HG03521 (cell line): ENCODE measurements around the gene PEF1.
"Not testable (repeated sequence)": the region's sequence is repeated elsewhere in the genome, so short reads cannot be mapped to it uniquely, and the experiment has no call there.

Source experiments
- ATAC-seq: cut with Tn5 transposase; IDR thresholded peaks from one replicate; pipeline ENCODE4 v1.9.1; 2021; ENCODE audit warnings: mild to moderate bottlenecking, moderate library complexity; ENCODE audit not compliant: unreplicated experiment

Gene PEF1

GRCh38 chr1:31615939-31616338 is 28.7 kb downstream of the PEF1 start:
- ATAC-seq, result no peak

- ATAC-seq, result no peak
Measured at GRCh38 chr1:31615414-31615813, 29.3 kb downstream of the PEF1 start.

- no peak for ATAC-seq
Measured at GRCh38 chr1:31614414-31615005, 30.2 kb downstream of the PEF1 start.

- ATAC-seq, result no peak
Measured at GRCh38 chr1:31609514-31610118, 35.1 kb downstream of the PEF1 start.

GRCh38 chr1:31607360-31607759 is 37.3 kb downstream of the PEF1 start:
- ATAC-seq, result no peak

GRCh38 chr1:31605908-31606427 is 38.7 kb downstream of the PEF1 start:
- peak; percentile 92 for ATAC-seq

GRCh38 chr1:31602081-31602480 is 42.6 kb downstream of the PEF1 start:
- ATAC-seq, result no peak

GRCh38 chr1:31600641-31601040 is 44.0 kb downstream of the PEF1 start:
- ATAC-seq, result no peak

GRCh38 chr1:31598980-31599379 is 45.7 kb downstream of the PEF1 start:
- no peak for ATAC-seq

- no peak for ATAC-seq
Measured at GRCh38 chr1:31596737-31597097, 48.0 kb downstream of the PEF1 start.

GRCh38 chr1:31595836-31596736 is 48.6 kb downstream of the PEF1 start:
- ATAC-seq, result no peak

- ATAC-seq, result no peak
Measured at GRCh38 chr1:31593770-31594632, 50.7 kb downstream of the PEF1 start.

- no peak for ATAC-seq
Measured at GRCh38 chr1:31593136-31593665, 51.5 kb downstream of the PEF1 start.

GRCh38 chr1:31592132-31592531 is 52.5 kb downstream of the PEF1 start:
- ATAC-seq, result no peak

GRCh38 chr1:31591425-31592093 is 53.1 kb downstream of the PEF1 start:
- ATAC-seq, result no peak

GRCh38 chr1:31588751-31589515 is 55.7 kb downstream of the PEF1 start:
- no peak for ATAC-seq

GRCh38 chr1:31587720-31588423 is 56.8 kb downstream of the PEF1 start:
- ATAC-seq, result no peak

- ATAC-seq, result not testable (repeated sequence)
Measured at GRCh38 chr1:31587328-31587699, 57.4 kb downstream of the PEF1 start.
